GM23248 (cell line): Measurements from ENCODE around the gene PIGB. TPM values are rescaled to one million over a fixed set of nuclear protein-coding genes. Genes with fewer than 3 reads are reported as not detected.

Experiments
- DNase-seq: peaks from one replicate; pipeline ENCODE4 v3.0.0-alpha.2; 2015
- H2AFZ ChIP-seq: fragments of 200-600 bp; sonication (generic); 2 replicates; pipeline ENCODE4 v1.6.1; 2016; ENCODE audit warnings: antibody characterized with exemption
- H3F3A ChIP-seq: fragments of 200-600 bp; sonication (generic); 2 replicates; pipeline ENCODE4 v1.6.1; 2016; ENCODE audit warnings: mild to moderate bottlenecking, antibody characterized with exemption, mixed run types; ENCODE audit not compliant: insufficient read depth
- H3K27ac ChIP-seq: fragments of 200-600 bp; sonication (generic); 2 replicates; pipeline ENCODE4 v1.5.1; 2016; ENCODE audit warnings: mild to moderate bottlenecking
- H3K27me3 ChIP-seq: fragments of 200-600 bp; sonication (generic); replicated peaks from 2 replicates; pipeline ENCODE4 v1.6.1; 2016; ENCODE audit warnings: mild to moderate bottlenecking; ENCODE audit not compliant: insufficient read depth
- H3K36me3 ChIP-seq: fragments of 200-600 bp; sonication (generic); 2 replicates; pipeline ENCODE4 v1.6.1; 2016; ENCODE audit warnings: low read depth, mild to moderate bottlenecking
- H3K4me1 ChIP-seq: fragments of 200-600 bp; sonication (generic); 2 replicates; pipeline ENCODE4 v1.6.1; 2016; ENCODE audit warnings: mild to moderate bottlenecking; ENCODE audit not compliant: insufficient read depth
- H3K4me2 ChIP-seq: fragments of 200-600 bp; sonication (generic); one replicate; pipeline ENCODE4 v1.6.1; 2016; ENCODE audit warnings: mild to moderate bottlenecking; ENCODE audit not compliant: unreplicated experiment
- H3K4me3 ChIP-seq: fragments of 200-600 bp; sonication (generic); 2 replicates; pipeline ENCODE4 v1.5.1; 2016; ENCODE audit warnings: mild to moderate bottlenecking
- H3K79me2 ChIP-seq: fragments of 200-600 bp; sonication (generic); 2 replicates; pipeline ENCODE4 v1.6.1; 2016; ENCODE audit warnings: mild to moderate bottlenecking; ENCODE audit not compliant: insufficient read depth
- H3K9ac ChIP-seq: fragments of 200-600 bp; sonication (generic); 2 replicates; pipeline ENCODE4 v1.6.1; 2016; ENCODE audit warnings: mild to moderate bottlenecking
- H3K9me2 ChIP-seq: fragments of 200-600 bp; sonication (generic); 2 replicates; pipeline ENCODE4 v1.6.1; 2016; ENCODE audit warnings: mixed run types, mild to moderate bottlenecking, moderate library complexity; ENCODE audit not compliant: insufficient read depth
- H3K9me3 ChIP-seq: fragments of 200-600 bp; sonication (generic); one replicate; pipeline ENCODE4 v1.6.1; 2017; ENCODE audit warnings: low read depth
- H4K20me1 ChIP-seq: fragments of 200-600 bp; sonication (generic); 2 replicates; pipeline ENCODE4 v1.6.0; 2016; ENCODE audit not compliant: insufficient read depth
- EZH2 ChIP-seq: fragments of 200-600 bp; sonication (generic); IDR thresholded peaks from 2 replicates; pipeline ENCODE4 v1.6.1; 2018; ENCODE audit warnings: antibody characterized with exemption, mild to moderate bottlenecking; ENCODE audit not compliant: insufficient read depth, poor library complexity, severe bottlenecking
- EZH2phosphoT487 ChIP-seq: fragments of 200-600 bp; sonication (generic); IDR thresholded peaks from 2 replicates; pipeline ENCODE4 v1.6.1; 2018; ENCODE audit warnings: antibody characterized with exemption, moderate library complexity, mild to moderate bottlenecking, low read depth; ENCODE audit not compliant: insufficient read depth
- WGBS, 2 experiments: methylation state at CpG; one replicate each; pipeline ENCODE4 v1.1.6; 2015 to 2017; ENCODE audit warnings: low lambda C conversion rate in 2 of 2, low coverage in 1 of 2; ENCODE audit errors: missing lambda C conversion rate in 2 of 2; 5-methylcytosine and 5-hydroxymethylcytosine counted together
- in situ Hi-C: fragments of 300-500 bp; cut with MboI; formaldehyde crosslinking; loops from 2 replicates; pipeline ENCODE4 v1.15.0; 2020
- polyA plus RNA-seq: library from polyadenylated mRNA; unstranded; fragments of >200 nt; fragmentation: Nextera tagmentation; extraction: Ambion mirVana; gene quantifications from 2 replicates; pipeline ENCODE4 v1.2.1, GENCODE V29; 2016
- total RNA-seq: library from RNA; depleted of rRNA; stranded (reverse); fragments of >200 nt; shearing (Covaris generic); gene quantifications from 2 replicates; pipeline ENCODE4 v1.2.3, GENCODE V29; 2014; rRNA removed

Gene PIGB
- total RNA-seq, result 10.4 and 10.6 TPM in 2 replicates
- polyA plus RNA-seq, result 17.2 and 18.3 TPM in 2 replicates

DNA sequence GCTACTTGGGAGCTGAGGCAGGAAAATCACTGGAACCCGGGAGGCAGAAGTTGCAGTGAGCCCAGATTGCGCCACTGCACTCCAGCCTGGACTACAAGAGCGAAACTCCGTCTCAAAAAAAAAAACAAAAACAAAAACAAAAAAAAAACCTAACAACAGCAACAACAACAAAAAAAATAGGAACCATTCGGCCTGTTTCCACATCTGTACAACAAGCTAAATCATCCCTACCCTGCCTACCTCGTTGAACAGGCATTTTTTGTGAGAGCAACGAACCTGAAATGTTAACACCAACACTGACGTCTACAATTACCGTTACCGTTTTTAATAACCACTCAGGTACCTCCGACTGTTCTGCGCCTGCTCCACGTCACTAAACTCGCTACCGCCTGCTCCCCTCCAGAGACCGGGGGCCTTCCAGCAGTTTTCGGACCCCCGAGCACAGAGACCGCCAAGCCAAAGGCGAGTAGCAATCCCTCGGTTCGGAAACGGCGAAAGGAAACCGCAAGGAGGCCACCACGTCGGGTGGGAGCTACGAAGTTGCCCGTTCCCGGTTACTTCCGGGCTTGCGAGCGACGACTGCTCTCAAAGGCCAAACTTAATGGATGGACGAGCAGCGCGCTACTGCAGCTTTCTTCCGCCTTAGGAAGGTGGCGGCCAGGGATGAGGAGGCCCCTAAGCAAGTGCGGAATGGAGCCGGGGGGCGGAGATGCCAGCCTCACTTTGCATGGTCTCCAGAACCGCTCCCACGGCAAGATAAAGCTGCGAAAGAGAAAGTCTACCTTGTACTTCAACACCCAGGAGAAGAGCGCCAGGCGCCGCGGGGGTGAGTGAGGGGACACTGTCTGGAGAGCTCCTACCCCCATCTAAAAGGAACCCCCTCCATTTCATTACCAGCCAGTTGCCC, at the start of gene PIGB, which contains the start of gene PIGBOS1:
TSS of gene PIGB (plus strand) at position 635 of the 907 bp plus-strand sequence. CDS start at position 664, 29 bp downstream.
TSS of gene PIGBOS1 (minus strand) at position 536 of the 907 bp plus-strand sequence. CDS start 1,331 bp downstream, outside the sequence.
- WGBS, 2 experiments, result 1% methylated on average over 49 of the region's 49 CpGs
- no peaks in the 10 kb centered on the region for H3K36me3 ChIP-seq
- DNase-seq, result peak; percentile 95
- H3K9me2 ChIP-seq, result no peaks in the 10 kb centered on the region
- H3K9me3 ChIP-seq, result no peaks in the 10 kb centered on the region
- peak within 1 kb of the TSS; percentile 96 for H3K4me3 ChIP-seq
- in situ Hi-C loops, result no loop called here
- H4K20me1 ChIP-seq, result no peaks in the 10 kb centered on the region
- peak within 1 kb of the TSS; percentile 90 for H3K27ac ChIP-seq
- H3K27me3 ChIP-seq, result no peaks in the 10 kb centered on the region
- peaks cover 70% of the 10 kb centered on the region for H3K79me2 ChIP-seq
- TF ChIP-seq EZH2phosphoT487 (no peak), EZH2 (no peak)
- H3K4me2 ChIP-seq, result peak within 1 kb of the TSS; percentile 84
- H3F3A ChIP-seq, result no peaks in the 10 kb centered on the region
- peak within 1 kb of the TSS; percentile 99 for H3K9ac ChIP-seq
- H3K4me1 ChIP-seq, result peaks cover 12% of the 10 kb centered on the region
- peak within 1 kb of the TSS; percentile 97 for H2AFZ ChIP-seq

DNA sequence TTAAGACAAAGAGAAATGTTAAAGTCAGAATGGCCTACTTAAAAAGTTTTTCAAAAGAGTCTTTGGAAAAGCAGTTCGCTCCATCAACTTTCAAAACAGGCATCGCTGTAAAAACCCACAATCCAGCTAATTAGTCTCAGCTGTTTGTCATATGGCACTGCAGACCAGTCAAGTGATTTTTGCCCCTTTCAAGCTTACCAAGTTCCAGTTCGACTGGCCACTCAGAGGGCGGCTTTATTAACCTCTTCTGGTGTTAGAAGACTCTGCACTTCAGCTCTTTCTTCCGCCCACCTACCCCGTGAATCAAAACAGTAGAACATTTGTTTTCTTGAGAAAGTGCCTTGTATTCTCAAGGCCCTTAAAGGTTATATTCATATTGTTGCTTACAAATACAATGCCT, 48.7 kb upstream of the PIGB start:
- 76 to 78% methylated on average over 6 of the region's 6 CpGs for WGBS, 2 experiments
- no peak for TF ChIP-seq EZH2phosphoT487
- TF ChIP-seq EZH2, result no peak

GRCh38 chr15:55276324-55276723, 42.7 kb upstream of the PIGB start:
- H3F3A ChIP-seq, result peaks cover 24% of the 10 kb centered on the region
- in situ Hi-C loops, result no loop called here
- no peak overlapping the region for H3K4me3 ChIP-seq
- no peak overlapping the region for H3K4me2 ChIP-seq
- H4K20me1 ChIP-seq, result 0 out of 2 replicates have a peak, but pooled peaks cover 4% of the 10 kb centered on the region
- WGBS, 2 experiments, result 97 to 100% methylated on average over 5 of the region's 5 CpGs
- no peak overlapping the region for H2AFZ ChIP-seq
- H3K4me1 ChIP-seq, result peaks cover 11% of the 10 kb centered on the region
- H3K36me3 ChIP-seq, result no peaks in the 10 kb centered on the region
- no peak for TF ChIP-seq EZH2phosphoT487
- TF ChIP-seq EZH2, result no peak
- no peak overlapping the region for H3K27ac ChIP-seq
- no peaks in the 10 kb centered on the region for H3K9me2 ChIP-seq
- no peak overlapping the region for H3K9ac ChIP-seq
- H3K9me3 ChIP-seq, result no peaks in the 10 kb centered on the region
- H3K27me3 ChIP-seq, result no peaks in the 10 kb centered on the region
- peaks cover 17% of the 10 kb centered on the region for H3K79me2 ChIP-seq
- no peak for DNase-seq

More for the DNA sequence above, 48.7 kb upstream of the PIGB start:
- no peak for DNase-seq
- no peaks in the 10 kb centered on the region for H3K9me3 ChIP-seq
- H3K79me2 ChIP-seq, result peaks cover 9% of the 10 kb centered on the region; the same call in 1 of the 2 replicates
- no peak overlapping the region for H3K4me2 ChIP-seq
- no peak overlapping the region for H3K9ac ChIP-seq
- no peak overlapping the region for H3K4me3 ChIP-seq
- no peaks in the 10 kb centered on the region for H3K36me3 ChIP-seq
- no peaks in the 10 kb centered on the region for H3K27me3 ChIP-seq
- H3K27ac ChIP-seq, result no peak overlapping the region
- H3F3A ChIP-seq, result no peaks in the 10 kb centered on the region
- H3K9me2 ChIP-seq, result no peaks in the 10 kb centered on the region
- peaks cover 8% of the 10 kb centered on the region; the same call in 1 of the 2 replicates for H3K4me1 ChIP-seq
- H2AFZ ChIP-seq, result no peak overlapping the region
- in situ Hi-C loops, result no loop called here
- H4K20me1 ChIP-seq, result no peaks in the 10 kb centered on the region

DNA sequence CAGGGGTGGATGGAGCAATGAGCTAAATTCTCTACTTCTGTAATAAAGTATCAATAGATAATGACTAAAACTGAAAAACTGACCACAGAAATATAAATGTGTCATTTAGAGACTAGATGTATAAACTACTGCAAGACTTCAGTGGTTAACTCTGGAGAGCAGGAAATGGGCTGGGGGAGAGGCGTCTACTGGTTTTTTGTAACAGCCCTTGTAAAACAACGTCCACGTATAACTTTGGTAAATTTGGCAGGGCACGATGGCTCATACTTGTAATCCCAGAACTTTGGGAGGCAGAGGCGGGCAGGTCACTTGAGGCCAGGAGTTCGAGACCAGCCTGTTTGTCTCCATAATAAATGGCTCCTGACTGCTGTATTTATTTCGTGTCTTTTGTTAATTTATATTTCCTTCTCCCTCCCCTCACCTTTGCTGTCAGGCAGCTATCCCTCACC, 41.9 kb upstream of the PIGB start:
- peaks cover 16% of the 10 kb centered on the region for H3K4me1 ChIP-seq
- H2AFZ ChIP-seq, result no peak overlapping the region
- 0 out of 2 replicates have a peak, but pooled peaks cover 4% of the 10 kb centered on the region for H4K20me1 ChIP-seq
- H3K4me2 ChIP-seq, result no peak overlapping the region
- no peaks in the 10 kb centered on the region for H3K9me3 ChIP-seq
- peaks cover 14% of the 10 kb centered on the region for H3K79me2 ChIP-seq
- no peaks in the 10 kb centered on the region for H3K9me2 ChIP-seq
- DNase-seq, result no peak
- no peak overlapping the region for H3K4me3 ChIP-seq
- no peak overlapping the region for H3K9ac ChIP-seq
- H3K27me3 ChIP-seq, result no peaks in the 10 kb centered on the region
- no peak overlapping the region for H3K27ac ChIP-seq
- H3F3A ChIP-seq, result peaks cover 33% of the 10 kb centered on the region
- H3K36me3 ChIP-seq, result no peaks in the 10 kb centered on the region
- WGBS, 2 experiments, result 73 to 80% methylated on average over 7 of the region's 7 CpGs
- TF ChIP-seq EZH2 (no peak), EZH2phosphoT487 (no peak)
- in situ Hi-C loops, result no loop called here
